NCI-H1436 (cell line): Measurements from ENCODE around the gene VPS72.

Source experiments
- DNase-seq: peaks from one replicate; lab custom pipeline; 2025; lab: John Stamatoyannopoulos, UW

The VPS72 gene

DNA sequence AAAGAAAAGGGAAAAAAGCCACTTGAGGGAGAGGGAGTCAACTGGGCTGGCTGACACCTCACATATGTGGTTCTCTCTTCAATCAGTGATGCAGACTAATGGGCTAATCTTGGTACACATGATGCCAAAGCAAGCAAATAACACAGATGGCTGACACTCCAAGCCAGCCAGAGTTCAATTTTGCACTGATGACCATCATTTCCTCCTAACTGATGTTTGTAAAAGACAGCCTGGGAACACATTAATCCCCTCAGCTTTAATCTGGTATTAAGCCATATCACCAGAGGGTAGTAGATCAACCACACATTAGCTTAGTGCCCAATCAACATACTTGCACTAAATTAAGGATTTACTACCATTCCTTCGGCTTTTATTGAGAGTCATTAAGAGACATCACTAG is 2.8 kb downstream of the VPS72 start:
- DNase-seq = no peak

DNA sequence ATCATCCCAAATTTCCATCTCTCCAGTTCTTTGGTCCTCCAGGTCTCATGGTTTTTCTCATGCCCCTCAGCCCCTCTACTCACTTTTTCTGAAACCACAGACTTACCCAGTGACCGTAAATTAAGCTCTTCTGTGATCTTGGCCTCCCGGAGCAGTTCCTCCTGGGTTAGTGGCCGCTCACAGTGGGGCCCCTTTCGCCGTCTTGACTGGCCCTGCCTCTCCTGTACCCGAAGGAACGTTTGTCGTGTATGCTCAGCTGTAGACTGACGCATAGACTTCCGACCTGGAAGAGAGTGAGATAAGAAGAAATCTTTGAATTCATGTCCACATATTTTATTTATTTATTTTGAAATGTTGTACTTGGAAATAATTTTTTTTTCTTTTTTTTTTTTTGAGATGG is 5.8 kb downstream of the VPS72 start:
- DNase-seq = no peak

DNA sequence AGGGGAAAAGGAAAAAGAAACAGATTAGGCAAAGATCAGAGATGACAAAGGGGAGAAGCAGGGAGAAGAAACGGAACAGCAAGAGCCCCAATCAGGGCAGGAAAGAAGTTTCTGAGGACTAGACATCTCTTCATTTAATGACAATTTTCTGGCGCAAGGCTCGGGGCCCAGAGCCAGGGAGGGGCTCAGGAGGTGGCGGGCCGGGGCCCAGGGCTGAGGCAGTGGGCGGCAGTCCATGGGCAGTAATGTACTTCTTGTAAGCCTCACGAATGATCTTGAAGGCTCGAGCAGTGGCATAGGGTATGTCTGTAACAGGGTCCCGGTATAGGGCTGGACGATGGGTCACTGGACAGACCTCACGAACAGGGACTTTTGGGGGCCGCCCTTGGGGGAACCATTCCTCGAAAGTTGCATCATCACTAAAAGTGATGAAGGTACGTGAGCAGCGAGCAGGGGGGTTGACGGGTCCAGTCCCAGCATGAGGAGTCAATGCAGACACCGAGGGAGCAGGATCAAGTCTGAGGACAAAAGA is 13.4 kb downstream of the VPS72 start:
- DNase-seq = no peak

DNA sequence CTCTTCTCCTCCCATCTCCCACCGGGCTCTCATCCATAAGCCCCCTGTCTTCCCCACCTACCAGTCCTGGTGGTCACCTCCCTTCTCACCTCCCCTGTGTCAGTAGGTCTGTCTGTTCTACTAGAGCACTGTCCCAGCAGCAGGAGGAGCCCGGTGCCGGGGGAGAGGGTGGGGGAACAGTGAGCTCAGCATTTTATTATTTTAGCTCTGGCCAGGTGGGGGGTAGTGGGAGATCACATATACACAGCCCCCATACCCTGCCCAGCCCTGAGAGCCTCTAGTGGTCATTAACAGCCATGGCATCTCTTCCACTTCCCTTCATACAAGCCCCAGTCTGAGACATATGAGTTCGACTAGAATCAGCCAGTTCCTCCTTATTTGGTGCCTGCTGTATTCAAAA is 14.1 kb downstream of the VPS72 start, which contains the start of gene TMOD4:
Gene TMOD4, minus strand, starts transcription at position 119 of the 400 bp plus-strand sequence. CDS start 1,106 bp downstream, outside the sequence.
- DNase-seq = no peak

DNA sequence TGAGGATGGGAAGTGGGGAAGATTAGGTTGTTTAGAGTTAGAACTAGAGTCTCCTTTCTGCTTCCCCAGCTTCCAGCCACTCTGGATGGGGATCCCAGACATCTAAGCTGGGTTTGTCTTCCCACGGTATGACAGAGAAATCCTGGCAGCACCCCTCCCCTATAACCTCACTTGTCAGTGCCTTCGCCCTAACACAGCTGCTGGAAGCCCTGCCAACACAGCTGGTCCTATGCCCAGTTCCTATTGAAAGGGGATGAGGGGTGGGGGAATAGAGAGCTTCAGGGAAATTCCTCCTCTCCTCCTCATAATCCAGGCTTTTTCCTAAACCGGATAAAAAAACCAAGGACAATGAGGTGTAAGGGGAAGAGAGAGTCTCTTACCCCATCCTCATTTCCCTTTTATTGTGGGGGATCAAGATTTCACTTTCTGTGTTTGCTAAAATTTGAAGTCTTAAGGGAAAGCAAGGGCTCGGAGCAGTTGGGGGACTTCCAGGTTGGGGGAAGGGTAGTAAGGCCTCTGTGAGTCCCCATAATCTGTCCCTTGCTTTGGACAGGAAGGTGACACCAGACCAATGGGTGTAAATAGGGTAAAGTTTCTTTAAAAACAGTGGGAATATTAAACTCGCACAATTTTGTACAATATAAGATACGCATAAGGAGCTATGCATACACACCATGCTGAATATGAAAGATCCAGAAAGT is 14.8 kb downstream of the VPS72 start:
- no peak for DNase-seq

DNA sequence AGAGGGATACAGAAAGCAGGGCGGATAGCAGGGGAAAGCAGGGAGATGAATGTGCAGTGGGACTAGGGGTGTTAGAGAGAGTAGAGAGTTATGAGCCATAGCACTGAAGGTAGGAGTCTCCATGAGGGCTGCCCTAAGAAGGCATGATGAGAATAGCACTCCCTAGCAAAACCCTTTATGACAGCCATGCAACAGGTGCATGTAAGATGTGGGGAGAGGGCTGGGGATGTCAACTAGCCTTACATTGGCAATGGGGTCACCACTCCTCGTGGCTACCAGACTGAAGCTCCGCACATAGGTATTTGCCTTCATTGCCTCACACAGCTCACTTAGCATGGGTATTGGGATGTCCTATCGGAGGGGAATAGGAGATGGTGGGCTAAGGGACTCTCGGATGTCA is 18.8 kb downstream of the VPS72 start:
- no peak for DNase-seq

DNA sequence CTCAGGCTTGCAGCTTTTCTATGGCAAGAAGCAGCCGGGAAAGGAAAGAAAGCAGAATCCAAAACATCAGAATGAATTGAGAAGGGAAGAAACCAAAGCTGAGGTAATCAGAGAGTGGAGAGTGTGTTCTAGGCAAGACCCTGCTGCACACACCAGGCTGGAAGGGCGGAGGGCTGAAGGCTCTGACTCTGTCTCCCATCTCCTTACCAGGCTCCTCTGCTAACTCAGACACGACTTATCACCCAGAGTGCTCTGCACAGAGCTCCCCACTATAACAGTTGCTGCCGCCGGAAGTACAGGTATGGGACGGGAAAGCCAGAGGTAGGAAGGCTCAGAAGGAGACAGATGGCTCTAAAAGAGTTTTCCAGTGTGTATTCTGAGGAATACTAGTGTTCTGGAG is 22.9 kb downstream of the VPS72 start:
- DNase-seq = no peak

DNA sequence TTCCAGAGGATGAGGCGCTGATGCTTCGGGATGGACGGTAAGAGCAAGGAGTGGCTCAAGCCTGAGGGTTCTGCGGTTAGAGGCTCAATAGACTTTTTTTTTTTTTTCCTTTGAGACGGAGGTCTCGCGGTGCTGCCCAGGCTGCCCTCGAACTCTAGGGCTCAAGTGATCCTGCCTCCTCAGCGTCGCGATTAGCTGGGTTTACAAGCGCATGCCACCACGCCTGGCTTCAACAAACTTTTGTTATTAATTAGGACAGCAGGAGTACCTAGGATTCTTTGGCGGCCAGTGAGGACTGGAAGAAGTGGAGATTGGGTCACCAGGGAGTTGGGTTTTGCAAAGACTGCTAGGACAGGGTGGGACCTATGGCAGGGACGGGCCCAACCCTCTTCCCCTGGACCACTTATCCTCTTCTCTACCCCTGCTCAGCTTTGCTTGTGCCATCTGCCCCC is 23.5 kb downstream of the VPS72 start:
- no peak for DNase-seq

DNA sequence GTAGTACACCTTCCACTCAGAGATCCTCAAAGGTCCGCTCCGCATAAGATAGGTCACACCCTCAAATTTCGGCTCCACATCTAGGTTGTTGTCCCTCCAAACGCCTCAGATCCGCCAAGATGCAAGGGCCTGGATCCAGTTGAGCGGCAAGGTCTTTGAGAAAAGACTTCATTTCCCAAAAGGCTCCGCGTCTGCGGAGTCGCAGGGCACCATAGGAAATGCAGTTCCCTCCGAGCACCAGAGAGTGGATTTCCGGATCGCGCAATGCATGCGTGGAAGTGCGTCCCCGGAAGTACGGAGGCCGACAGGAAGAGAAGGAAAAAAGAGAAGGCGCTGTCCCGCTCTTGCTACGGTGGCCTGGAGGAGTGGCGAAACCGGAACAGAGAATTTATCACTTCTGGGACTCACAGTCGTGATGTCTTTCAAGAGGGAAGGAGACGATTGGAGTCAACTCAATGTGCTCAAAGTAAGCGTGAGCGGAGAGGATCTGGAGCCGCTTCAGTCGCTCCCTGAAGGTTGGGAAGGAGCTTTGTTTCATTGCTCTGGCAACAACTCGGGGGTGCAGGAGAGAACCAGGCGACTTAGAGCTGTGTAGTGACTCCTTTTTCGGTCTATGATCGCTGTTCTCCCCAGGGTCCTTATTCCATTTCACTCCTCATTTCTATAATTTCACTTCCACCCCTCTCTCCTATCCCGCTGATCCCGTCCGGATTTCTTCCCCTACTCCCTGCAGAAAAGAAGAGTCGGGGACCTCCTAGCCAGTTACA is 24.1 kb downstream of the VPS72 start, which contains the start of the genes LYSMD1 and SCNM1:
Gene LYSMD1, minus strand, starts transcription at position 165 of the 767 bp plus-strand sequence. CDS start 644 bp downstream, outside the sequence.
Gene SCNM1, plus strand, starts transcription at position 407 of the 767 bp plus-strand sequence. Its CDS starts 9 bp downstream, at position 416.
- peak; percentile 96 for DNase-seq

DNA sequence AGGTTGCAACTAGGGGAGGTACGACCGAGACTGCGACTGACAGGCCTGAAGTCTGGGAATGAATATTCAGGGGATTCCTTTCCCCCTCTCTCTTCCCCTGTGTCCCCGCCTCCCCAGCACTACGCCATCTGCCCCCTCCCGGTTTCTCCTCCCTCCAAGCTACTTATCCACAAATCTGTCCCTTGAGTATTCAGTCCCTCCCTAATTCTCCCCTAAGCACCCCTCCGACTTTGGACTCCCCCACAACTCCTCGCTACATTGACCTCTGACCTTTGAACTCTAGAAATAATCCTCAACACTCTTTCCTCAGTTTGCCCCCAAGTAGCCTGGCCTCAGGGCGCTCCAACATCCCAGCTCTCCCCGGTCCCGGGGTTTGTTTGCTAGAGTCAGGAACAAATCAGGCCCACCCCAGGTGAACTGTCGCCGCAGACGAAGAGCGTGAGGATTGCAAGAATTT is 24.7 kb downstream of the VPS72 start:
- DNase-seq = peak; percentile 36

DNA sequence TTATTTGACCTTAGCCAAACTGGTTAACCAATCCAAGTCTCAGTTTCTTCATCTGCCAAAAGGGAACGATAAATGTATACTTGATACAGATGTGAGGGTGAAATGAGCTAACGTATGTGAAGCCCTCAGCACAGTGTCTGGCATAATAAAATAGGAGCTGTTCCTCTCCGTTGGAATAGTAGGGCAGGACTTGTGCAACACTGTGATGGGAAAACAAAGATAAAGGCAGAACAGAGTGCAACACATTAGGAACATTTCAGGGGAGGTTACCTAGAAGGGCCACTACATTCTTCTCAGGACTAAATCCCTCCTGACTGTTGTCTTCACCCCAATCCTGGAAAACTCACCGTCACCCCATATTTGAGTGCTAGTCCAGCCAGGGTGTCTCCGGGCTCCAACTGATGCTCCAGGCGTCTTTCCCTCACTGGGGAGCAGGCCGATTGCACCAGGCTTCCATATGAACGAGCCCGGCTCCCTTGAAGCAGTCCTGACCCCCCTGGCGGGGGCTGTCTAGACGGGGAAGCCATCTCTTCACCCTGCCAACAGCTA is 25.2 kb downstream of the VPS72 start:
- no peak for DNase-seq

DNA sequence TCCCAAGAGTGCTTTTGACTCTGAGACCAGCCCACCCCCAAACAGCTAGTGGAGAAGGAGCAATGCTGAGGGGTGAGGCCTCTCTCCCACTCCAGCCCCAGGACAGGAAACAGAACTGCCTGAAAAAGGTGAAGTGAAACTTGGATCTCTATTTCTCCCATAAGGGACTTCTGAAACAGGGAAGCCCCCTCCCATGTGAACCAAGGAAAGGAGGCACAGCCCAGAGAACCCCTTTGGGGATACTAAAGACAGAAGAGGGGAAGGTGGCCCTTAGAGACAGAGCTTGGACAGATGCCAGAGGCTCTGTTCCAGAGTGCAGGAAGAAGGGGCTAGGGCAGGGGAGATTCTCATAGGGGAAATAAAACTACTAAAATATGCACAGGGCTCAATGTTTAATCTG is 30.6 kb downstream of the VPS72 start:
- DNase-seq = no peak

DNA sequence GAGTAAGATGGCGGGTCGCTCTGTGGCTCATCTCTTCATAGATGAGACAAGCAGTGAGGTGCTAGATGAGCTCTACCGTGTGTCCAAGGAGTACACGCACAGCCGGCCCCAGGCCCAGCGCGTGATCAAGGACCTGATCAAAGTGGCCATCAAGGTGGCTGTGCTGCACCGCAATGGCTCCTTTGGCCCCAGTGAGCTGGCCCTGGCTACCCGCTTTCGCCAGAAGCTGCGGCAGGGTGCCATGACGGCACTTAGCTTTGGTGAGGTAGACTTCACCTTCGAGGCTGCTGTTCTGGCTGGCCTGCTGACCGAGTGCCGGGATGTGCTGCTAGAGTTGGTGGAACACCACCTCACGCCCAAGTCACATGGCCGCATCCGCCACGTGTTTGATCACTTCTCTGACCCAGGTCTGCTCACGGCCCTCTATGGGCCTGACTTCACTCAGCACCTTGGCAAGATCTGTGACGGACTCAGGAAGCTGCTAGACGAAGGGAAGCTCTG is 31.2 kb downstream of the VPS72 start:
- DNase-seq = no peak

DNA sequence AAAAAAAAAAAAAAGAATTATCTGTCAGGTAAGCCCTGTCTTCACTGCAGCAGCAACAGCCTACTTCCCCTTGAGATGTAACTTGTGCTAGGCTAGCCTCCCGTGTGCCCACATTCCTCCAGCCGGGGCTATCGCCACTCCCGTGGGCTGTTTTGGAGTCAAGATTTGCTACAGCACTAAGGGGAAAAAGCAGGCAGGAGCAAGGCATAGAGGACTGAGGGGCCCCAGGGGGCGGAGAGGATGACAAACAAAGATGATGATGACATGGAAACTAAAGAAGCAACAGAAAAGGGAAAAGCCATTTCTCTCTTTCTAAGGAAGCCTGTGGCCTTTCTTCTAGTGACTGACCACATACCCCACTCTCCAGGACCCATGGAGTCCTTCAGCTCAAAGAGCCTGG is 31.7 kb downstream of the VPS72 start:
- no peak for DNase-seq

DNA sequence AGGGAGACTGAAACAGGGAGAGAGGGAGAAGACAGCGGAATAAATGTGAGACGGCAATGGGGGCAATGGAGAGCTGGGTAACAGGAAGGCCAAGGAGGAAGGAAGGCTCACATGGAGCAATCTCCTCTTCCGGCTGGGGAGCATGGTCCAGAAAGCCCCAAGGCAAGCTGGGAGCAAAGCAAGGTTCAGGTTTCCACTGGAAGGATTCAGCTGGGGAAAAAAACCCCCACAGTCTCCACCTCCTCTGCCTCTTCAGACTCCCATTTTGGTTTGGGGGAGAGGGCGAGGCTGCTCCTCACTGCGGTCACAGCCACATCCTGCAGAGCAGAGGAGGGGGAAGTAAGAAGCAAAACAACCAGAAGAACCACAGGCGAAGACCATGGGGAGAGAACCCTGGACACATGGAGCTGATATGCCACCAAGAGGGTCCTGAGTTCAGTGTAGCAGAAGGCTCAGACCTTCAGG is 32.9 kb downstream of the VPS72 start:
- DNase-seq = no peak

DNA sequence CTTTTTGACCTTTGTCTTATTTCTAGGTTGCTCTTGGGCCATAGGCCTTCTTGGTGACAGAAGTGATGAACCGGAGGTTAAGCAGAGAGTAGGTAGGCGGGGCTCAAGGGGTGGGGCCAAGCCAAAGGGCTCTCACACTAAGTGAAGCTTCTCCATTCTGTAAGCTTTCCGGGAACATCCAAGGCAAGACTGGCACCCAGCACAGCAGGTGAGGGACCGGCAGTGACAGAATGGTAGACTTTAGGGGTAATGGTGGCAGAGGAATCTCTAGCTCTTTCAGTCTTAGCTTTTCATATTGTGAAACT is 33.5 kb downstream of the VPS72 start, which contains the start of gene TNFAIP8L2:
Gene TNFAIP8L2, plus strand, starts transcription at position 135 of the 305 bp plus-strand sequence. CDS start 2,049 bp downstream, outside the sequence.
- no peak for DNase-seq

DNA sequence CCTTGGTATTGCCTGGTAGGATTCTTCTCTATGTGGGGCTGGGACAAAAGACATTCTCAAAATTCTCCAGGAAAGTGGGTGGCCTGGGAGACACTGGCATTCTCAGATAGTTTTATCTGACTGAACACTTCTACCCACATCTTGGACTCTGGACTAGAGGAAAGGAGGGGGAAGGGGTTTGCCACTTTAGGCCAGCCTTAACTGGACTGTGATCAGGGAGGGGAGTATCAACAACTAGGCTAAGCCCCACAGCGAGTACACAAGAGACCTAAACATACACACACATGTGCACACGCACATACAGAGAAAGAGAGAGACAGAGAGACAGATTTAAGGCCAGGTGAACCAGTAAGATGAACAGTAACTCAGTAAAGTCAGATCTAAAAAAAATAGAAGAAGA is 42.3 kb downstream of the VPS72 start:
- DNase-seq = no peak

DNA sequence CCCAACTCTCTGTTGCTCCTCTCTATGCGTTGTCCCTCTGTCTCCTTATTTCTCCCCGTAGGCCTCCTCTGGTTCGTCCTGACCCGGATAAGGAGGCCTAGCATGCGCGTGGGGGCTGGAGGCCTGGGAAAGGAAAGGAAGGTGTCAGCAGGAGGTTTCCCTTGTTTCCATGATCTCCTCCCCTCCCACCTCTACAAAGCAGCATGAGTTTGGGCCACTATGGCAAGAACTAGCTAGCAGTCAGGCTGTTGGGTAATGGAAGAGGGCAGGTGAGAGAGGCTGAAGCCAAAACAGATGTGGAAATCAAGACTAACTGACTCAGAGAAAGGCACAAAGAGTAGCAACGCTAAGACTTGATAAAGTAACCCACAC is 42.9 kb downstream of the VPS72 start:
- DNase-seq = no peak

DNA sequence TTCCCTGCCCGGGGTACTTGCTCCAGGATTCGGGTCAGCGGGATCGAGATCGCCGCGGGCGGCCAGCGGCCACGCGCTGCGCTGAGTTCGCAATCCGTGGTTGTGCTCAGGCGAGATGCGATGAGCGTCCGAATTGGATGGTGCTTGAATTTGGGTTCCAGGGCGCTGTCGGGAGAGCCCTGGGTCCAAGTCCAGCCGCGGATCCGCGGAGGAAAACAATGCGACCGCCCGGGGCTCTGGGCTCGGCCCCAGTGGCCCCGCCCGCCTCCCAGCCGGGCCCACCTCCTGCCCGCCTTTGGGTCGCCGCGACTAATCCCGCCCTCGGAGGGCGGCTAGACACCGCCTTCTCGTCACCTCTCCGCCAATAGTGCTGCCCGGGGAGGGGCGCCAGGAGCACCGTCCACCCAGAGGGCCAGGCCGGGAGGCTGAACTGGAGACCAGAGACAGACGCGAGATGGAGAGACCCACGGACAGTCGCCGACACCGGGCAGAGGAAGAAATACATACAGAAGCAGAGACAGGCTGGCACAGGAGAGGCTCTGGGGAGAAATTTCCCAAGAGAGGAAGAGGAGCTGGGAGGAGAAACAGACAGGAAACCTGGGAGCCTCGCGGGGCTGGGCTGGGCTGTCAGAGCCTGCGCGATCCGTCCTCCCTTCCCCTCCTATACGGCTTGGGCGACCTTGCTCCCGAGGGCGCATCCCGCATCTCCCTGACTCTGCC is 43.4 kb downstream of the VPS72 start, which contains the start of gene SEMA6C:
Gene SEMA6C, minus strand, starts transcription at position 220 of the 720 bp plus-strand sequence. CDS start 4,010 bp downstream, outside the sequence.
- DNase-seq = peak; percentile 82

DNA sequence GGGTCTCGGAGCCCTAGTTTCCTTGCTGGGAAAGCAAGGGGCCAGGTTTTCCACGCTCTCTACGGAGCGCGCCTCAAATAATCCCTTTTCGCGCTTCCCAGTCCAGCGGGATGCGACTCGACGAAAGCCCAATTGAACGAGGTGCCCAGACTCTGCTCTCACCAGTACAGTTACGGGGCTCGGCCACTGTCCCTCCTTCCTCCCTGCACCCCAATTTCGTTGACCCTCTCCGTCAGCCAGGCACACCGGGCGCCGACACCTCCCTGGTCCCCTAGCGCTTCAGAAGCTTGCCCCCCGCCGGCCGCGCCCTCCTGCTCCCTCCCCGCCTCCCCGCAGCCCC is 44.0 kb downstream of the VPS72 start:
- no peak for DNase-seq

DNA sequence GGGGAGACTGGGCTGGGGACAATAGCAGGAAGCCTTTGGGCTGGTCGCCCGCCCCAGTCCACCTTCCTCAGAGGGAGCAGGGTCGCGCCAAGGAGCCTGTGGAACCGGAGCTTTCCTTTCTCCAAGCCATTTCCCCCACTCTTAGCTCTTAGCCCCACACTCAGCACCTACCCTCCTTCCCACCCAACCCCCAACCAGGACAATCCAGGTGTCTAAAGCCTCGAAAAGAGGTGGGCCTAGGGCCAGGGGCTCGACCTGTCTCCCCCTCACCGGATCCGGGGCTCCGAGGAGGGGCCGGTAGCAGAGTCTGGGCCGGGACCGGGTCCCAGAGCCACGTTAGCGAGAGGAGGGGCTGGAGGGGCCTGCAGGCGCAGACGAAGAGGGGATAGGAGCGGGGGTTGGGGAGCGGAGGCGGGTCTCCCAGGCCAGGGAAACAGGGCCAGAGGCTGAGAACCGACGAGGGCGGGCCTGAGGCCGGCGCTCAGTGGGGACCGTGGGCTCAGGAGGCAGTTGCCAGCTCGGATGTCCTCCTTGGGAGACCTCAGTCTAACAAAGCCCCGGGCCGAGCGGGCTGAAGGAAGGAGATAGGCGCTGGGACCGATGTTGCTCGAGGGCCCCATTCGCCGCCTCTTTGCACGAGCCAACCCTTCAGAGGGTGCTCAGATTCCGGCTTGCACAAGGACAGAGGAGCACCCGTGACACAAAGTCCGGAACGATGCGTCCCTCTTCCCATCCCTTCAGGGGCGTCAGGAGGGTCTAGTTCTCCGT is 44.5 kb downstream of the VPS72 start:
- DNase-seq = no peak
